IMR-90 (cell line): ENCODE measurements around the gene SSPN. TPM values are rescaled to one million over a fixed set of nuclear protein-coding genes. Genes with fewer than 3 reads are reported as not detected.

ENCODE experiments used
- ATAC-seq: fragments of 200-7000 bp; cut with Tn5 transposase; 2 replicates; pipeline ENCODE4 v1.9.1; 2020; ENCODE audit warnings: low read depth, mild to moderate bottlenecking, moderate library complexity
- BruUV-seq: library from RNA; stranded (reverse); fragments of 400-500 nt; replicated peaks from 2 replicates; lab custom pipeline; 2021; lab: Mats Ljungman, UMichigan
- CTCF ChIA-PET: fragments of 300-600 bp; formaldehyde crosslinking; extraction: SDS; loops from one replicate; lab custom pipeline; 2021; ENCODE audit warnings: antibody characterized with exemption; lab: Yijun Ruan, JAX
- POLR2A ChIA-PET: fragments of 300-600 bp; sonication (Branson Sonifier 250); formaldehyde crosslinking; loops from one replicate; lab custom pipeline; 2022; ENCODE audit warnings: antibody characterized with exemption; ENCODE audit not compliant: unreplicated experiment; lab: Charles Lee
- DNase-seq: peaks from one replicate; pipeline ENCODE4 v3.0.0; 2013
- H2AFZ ChIP-seq: replicated peaks from 2 replicates; pipeline ENCODE3; 2013; ENCODE audit warnings: low read length, mild to moderate bottlenecking; ENCODE audit not compliant: poor library complexity
- H2AK5ac ChIP-seq: 2 replicates; pipeline ENCODE4 v1.6.1; 2013; ENCODE audit warnings: low read depth, low read length, inconsistent platforms
- H2AK9ac ChIP-seq: replicated peaks from 2 replicates; pipeline ENCODE3; 2013; ENCODE audit warnings: mild to moderate bottlenecking, low read depth, low read length, moderate library complexity; ENCODE audit not compliant: poor library complexity
- H2BK120ac ChIP-seq: 2 replicates; pipeline ENCODE4 v1.6.1; 2013; ENCODE audit warnings: low read depth, low read length, inconsistent platforms
- H2BK15ac ChIP-seq: 3 replicates; pipeline ENCODE4 v1.6.1; 2013; ENCODE audit warnings: low read depth, low read length, inconsistent platforms
- H2BK20ac ChIP-seq: 2 replicates; pipeline ENCODE4 v1.6.1; 2013; ENCODE audit warnings: low read depth, mild to moderate bottlenecking, inconsistent platforms, low read length, moderate library complexity
- H2BK5ac ChIP-seq: 2 replicates; pipeline ENCODE4 v1.6.1; 2013; ENCODE audit warnings: mild to moderate bottlenecking, low read depth, low read length, inconsistent platforms; ENCODE audit not compliant: poor library complexity, severe bottlenecking
- H3K14ac ChIP-seq: replicated peaks from 2 replicates; pipeline ENCODE4 v1.6.1; 2013; ENCODE audit warnings: low read depth, low read length, inconsistent platforms
- H3K18ac ChIP-seq: 2 replicates; pipeline ENCODE4 v1.6.1; 2013; ENCODE audit warnings: low read depth, low read length, control low read depth
- H3K23ac ChIP-seq: 2 replicates; pipeline ENCODE4 v1.6.1; 2013; ENCODE audit warnings: low read depth, low read length, inconsistent platforms
- H3K27ac ChIP-seq: 2 replicates; pipeline ENCODE4 v1.5.1; 2013; ENCODE audit warnings: mild to moderate bottlenecking, control low read depth, low read length; ENCODE audit not compliant: insufficient read depth
- H3K27me3 ChIP-seq: 2 replicates; pipeline ENCODE4 v1.6.1; 2013; ENCODE audit warnings: low read length; ENCODE audit not compliant: control insufficient read depth, insufficient read depth
- H3K36me3 ChIP-seq: 2 replicates; pipeline ENCODE4 v1.6.1; 2013; ENCODE audit warnings: low read length, mixed read lengths; ENCODE audit not compliant: control insufficient read depth, insufficient read depth
- H3K4ac ChIP-seq: 2 replicates; pipeline ENCODE4 v1.6.1; 2013; ENCODE audit warnings: low read depth, low read length, inconsistent platforms
- H3K4me1 ChIP-seq: 2 replicates; pipeline ENCODE4 v1.6.1; 2013; ENCODE audit warnings: low read length, mixed read lengths; ENCODE audit not compliant: control insufficient read depth, insufficient read depth
- H3K4me2 ChIP-seq: 2 replicates; pipeline ENCODE4 v1.6.1; 2013; ENCODE audit warnings: low read depth, mild to moderate bottlenecking, control low read depth, low read length, moderate library complexity
- H3K4me3 ChIP-seq: 2 replicates; pipeline ENCODE4 v1.5.1; 2013; ENCODE audit warnings: low read depth, mild to moderate bottlenecking, control low read depth, low read length, moderate library complexity; ENCODE audit not compliant: insufficient read depth
- H3K56ac ChIP-seq: 2 replicates; pipeline ENCODE4 v1.6.1; 2013; ENCODE audit warnings: low read length, inconsistent platforms; ENCODE audit not compliant: insufficient read depth; ENCODE audit errors: extremely low read depth
- H3K79me1 ChIP-seq, 2 experiments: 2 replicates each; pipeline ENCODE4 v1.6.1; 2013; ENCODE audit warnings: low read length in 2 of 2, inconsistent platforms in 1 of 2, low read depth in 1 of 2
- H3K9ac ChIP-seq: 2 replicates; pipeline ENCODE4 v1.6.1; 2013; ENCODE audit warnings: low read depth, low read length, control low read depth
- H3K9me1 ChIP-seq: 2 replicates; pipeline ENCODE4 v1.6.1; 2013; ENCODE audit warnings: low read length, inconsistent platforms; ENCODE audit not compliant: insufficient read depth
- H3K9me3 ChIP-seq: 2 replicates; pipeline ENCODE4 v1.6.1; 2013; ENCODE audit warnings: low read length; ENCODE audit not compliant: control insufficient read depth, insufficient read depth
- H4K20me1 ChIP-seq: 2 replicates; pipeline ENCODE4 v1.6.1; 2013; ENCODE audit warnings: low read length, inconsistent platforms; ENCODE audit not compliant: insufficient read depth
- H4K5ac ChIP-seq: 2 replicates; pipeline ENCODE4 v1.6.1; 2013; ENCODE audit warnings: mild to moderate bottlenecking, low read depth, low read length, control low read depth
- H4K8ac ChIP-seq, 2 experiments: 2 replicates each; pipeline ENCODE4 v1.6.1; 2013; ENCODE audit warnings: low read depth in 2 of 2, low read length in 2 of 2, control low read depth in 1 of 2, inconsistent platforms in 1 of 2
- H4K91ac ChIP-seq: 2 replicates; pipeline ENCODE4 v1.6.1; 2013; ENCODE audit warnings: low read depth, low read length, inconsistent platforms; ENCODE audit not compliant: insufficient read depth
- CEBPB ChIP-seq: IDR thresholded peaks from 2 replicates; pipeline ENCODE4 v1.6.1; 2012; ENCODE audit warnings: low read depth, low read length, improper control_type of control experiment
- CTCF ChIP-seq: conservative IDR thresholded peaks from 2 replicates; pipeline ENCODE4 v1.5.1; 2012; ENCODE audit warnings: mild to moderate bottlenecking, low read depth, low read length, improper control_type of control experiment
- MXI1 ChIP-seq: IDR thresholded peaks from 2 replicates; pipeline ENCODE4 v1.6.1; 2012; ENCODE audit warnings: low read depth, mild to moderate bottlenecking, low read length, moderate library complexity, borderline replicate concordance
- NFE2L2 ChIP-seq: fragments of 150-350 bp; IDR thresholded peaks from 2 replicates; pipeline ENCODE4 v1.6.1; 2016; ENCODE audit warnings: low read depth, mild to moderate bottlenecking, low read length
- POLR2A ChIP-seq: IDR thresholded peaks from 2 replicates; pipeline ENCODE4 v1.6.1; 2012; ENCODE audit warnings: mild to moderate bottlenecking, low read depth, low read length
- RCOR1 ChIP-seq: IDR thresholded peaks from 2 replicates; pipeline ENCODE4 v1.6.1; 2012; ENCODE audit warnings: mild to moderate bottlenecking, low read length, improper control_type of control experiment; ENCODE audit not compliant: insufficient replicate concordance
- SMC3 ChIP-seq: fragments of 150-350 bp; IDR thresholded peaks from 2 replicates; pipeline ENCODE4 v1.6.1; 2016; ENCODE audit warnings: low read depth, mild to moderate bottlenecking, antibody characterized with exemption, low read length, moderate library complexity
- WGBS, 2 experiments: methylation state at CpG; one replicate each; pipeline versions ENCODE4 v1.1.5 to v1.1.7; 2013; ENCODE audit warnings: missing lambda C conversion rate in 2 of 2; ENCODE audit not compliant: insufficient read length in 1 of 2; ENCODE audit errors: extremely low coverage in 2 of 2; 5-methylcytosine and 5-hydroxymethylcytosine counted together
- dilution Hi-C: fragments of 300-500 bp; cut with HindIII; formaldehyde crosslinking; loops from one replicate; pipeline ENCODE4 v1.14.3; 2018; ENCODE audit warnings: low sequenced_read_pairs; ENCODE audit not compliant: unreplicated experiment
- in situ Hi-C: fragments of 300-500 bp; cut with MboI; formaldehyde crosslinking; loops from 3 replicates; pipeline ENCODE4 v1.14.3; 2019; ENCODE audit warnings: low sequenced_read_pairs, inconsistent platforms, mixed read lengths
- intact Hi-C: fragments of 100-400 bp; cut with micrococcal nuclease; formaldehyde crosslinking; loops from 2 replicates; pipeline ENCODE4 v1.10.0; 2022
- polyA plus RNA-seq, 3 experiments: library from polyadenylated mRNA; depleted of rRNA; stranded (reverse); fragments of >200 nt; gene quantifications; 2 replicates each; pipeline ENCODE4 v1.2.3, GENCODE V29; 2012; ENCODE audit warnings: low replicate concordance in 1 of 3
- total RNA-seq: library from RNA; depleted of rRNA; stranded (reverse); fragments of >200 nt; gene quantifications from 2 replicates; pipeline ENCODE4 v1.2.3, GENCODE V29; 2012

The SSPN gene
- total and polyA plus RNA-seq, 2 of the 4 experiments (the other 2 are of a cell fraction) = 3.5 to 5.6 TPM

- ChIA-PET POLR2A (no interaction called here), CTCF (interaction anchor here (0.6 to 0.7 kb wide), 2 partner anchors 134 to 621 kb away, joined by 4 read pairs; no protein-coding TSS in a partner anchor)
- Histone ChIP-seq H2AK5ac (no peak overlapping the region), H2BK15ac (no peak overlapping the region), H2BK5ac (no peak overlapping the region), H2BK120ac (no peak overlapping the region), H3K56ac (no peak overlapping the region), H3K4me1 (no peaks in the 10 kb centered on the region), H3K27me3 (no peaks in the 10 kb centered on the region; the same call in 1 of the 2 replicates), H3K9me3 (peaks cover 3% of the 10 kb centered on the region), H3K4me3 (no peak overlapping the region), H3K36me3 (no peaks in the 10 kb centered on the region), H4K5ac (no peak overlapping the region), H2AK9ac (no peak overlapping the region), H3K27ac (no peak overlapping the region), H3K18ac (no peak overlapping the region), H2AFZ (no peak overlapping the region), H3K14ac (no peak overlapping the region), H3K9ac (no peak overlapping the region), H4K91ac (no peak overlapping the region), H3K4ac (no peak overlapping the region), H2BK20ac (no peak overlapping the region), H3K4me2 (no peak overlapping the region), H3K79me1 (no peaks in the 10 kb centered on the region), H3K9me1 (no peaks in the 10 kb centered on the region), H4K8ac (no peak overlapping the region), H4K20me1 (no peaks in the 10 kb centered on the region), H3K23ac (no peak overlapping the region)
- BruUV-seq = no TSS peak
- TF ChIP-seq SMC3 = no peak
- TF ChIP-seq POLR2A = no peak
- no peak for TF ChIP-seq RCOR1
- no peak for TF ChIP-seq MXI1
- no peak for TF ChIP-seq CTCF
- no peak for TF ChIP-seq NFE2L2
- peak; percentile 68 for TF ChIP-seq CEBPB
- in situ Hi-C loops = no loop called here
- dilution Hi-C loops = no loop called here
- DNase-seq (no peak), ATAC-seq (no peak)
- WGBS, 2 experiments = no CpG with 5 or more reads among the region's 2 CpGs
- intact Hi-C loops = no loop called here
These were observed 69.0 kb downstream of the SSPN start for GRCh38 chr12:26264215-26264838.
